ENCODE results near the gene STK38.

DNA sequence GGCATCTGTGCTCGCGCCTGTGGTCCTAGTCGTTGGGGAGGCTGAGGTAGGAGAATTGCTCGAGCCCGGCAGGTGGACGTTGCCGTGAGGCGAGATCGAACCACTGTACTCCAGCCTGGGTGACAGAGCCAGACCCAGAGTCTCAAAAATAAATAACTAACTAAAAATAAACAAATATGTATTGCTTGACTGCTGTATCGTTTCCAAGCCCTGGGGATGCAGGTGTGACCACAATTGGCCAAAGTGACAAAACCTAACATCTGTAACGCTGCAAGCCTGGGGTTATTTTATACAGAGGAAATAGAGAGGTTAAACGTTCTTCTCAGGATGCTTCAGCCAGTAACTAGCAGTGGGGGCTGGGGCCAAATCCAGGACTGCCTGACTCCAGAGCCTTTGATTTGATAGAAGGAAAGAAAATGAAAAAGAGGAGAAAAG, 45.0 kb upstream of the STK38 start:
- no peak for TF ChIP-seq EP300 (IDR thresholded peaks at IDR 0.05)
- TF ChIP-seq, protein P1, sequence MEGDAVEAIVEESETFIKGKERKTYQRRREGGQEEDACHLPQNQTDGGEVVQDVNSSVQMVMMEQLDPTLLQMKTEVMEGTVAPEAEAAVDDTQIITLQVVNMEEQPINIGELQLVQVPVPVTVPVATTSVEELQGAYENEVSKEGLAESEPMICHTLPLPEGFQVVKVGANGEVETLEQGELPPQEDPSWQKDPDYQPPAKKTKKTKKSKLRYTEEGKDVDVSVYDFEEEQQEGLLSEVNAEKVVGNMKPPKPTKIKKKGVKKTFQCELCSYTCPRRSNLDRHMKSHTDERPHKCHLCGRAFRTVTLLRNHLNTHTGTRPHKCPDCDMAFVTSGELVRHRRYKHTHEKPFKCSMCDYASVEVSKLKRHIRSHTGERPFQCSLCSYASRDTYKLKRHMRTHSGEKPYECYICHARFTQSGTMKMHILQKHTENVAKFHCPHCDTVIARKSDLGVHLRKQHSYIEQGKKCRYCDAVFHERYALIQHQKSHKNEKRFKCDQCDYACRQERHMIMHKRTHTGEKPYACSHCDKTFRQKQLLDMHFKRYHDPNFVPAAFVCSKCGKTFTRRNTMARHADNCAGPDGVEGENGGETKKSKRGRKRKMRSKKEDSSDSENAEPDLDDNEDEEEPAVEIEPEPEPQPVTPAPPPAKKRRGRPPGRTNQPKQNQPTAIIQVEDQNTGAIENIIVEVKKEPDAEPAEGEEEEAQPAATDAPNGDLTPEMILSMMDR (IDR thresholded peaks at IDR 0.05) = no peak
- TF ChIP-seq POLR2A (IDR thresholded peaks at IDR 0.05; ENCODE audit: low read depth) = no peak
- no peak for TF ChIP-seq POLR2AphosphoS5 (IDR thresholded peaks at IDR 0.05)

Measured in esophagus muscularis mucosa (tissue), 4 donors.